ENCODE measurements around the gene DYRK1B. TPM values are rescaled to one million over a fixed set of nuclear protein-coding genes. Genes with fewer than 3 reads are reported as not detected.

Gene DYRK1B
- total and polyA plus RNA-seq, 5 donors from 2014 or later: 7.2 to 32.6 (median 10.9) TPM

DNA sequence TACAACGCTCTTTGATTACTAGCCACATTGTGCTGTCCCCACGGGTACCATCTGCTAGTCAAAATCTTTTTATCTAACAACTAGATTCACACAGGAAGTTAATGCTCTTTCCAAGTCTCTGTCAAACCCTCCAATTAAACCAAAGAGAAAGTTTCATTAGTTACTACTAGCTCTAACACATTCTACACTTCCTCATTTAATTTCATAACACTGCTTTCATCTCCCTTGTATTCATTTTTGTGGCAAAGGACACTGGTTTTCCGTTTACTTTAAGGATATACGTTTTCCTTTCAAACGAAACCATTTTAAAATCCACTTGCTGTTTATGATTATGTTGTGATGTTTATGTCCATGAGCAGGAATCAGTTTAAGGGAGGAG is 5.3 kb downstream of the DYRK1B start:
- no peaks in the 10 kb centered on the region for H3K27me3 ChIP-seq (ENCODE audit: control insufficient read depth, insufficient read depth, low read length)
- H3K9me3 Mint-ChIP-seq: no peaks in the 10 kb centered on the region
- peak overlapping the region in 2 of 4 donors; percentile 56 to 71 for H3K4me3 Mint-ChIP-seq
- ATAC-seq (ENCODE audit: low read depth in 2 of 2) (no peak), DNase-seq (no peak)
- peaks cover 29% of the 10 kb centered on the region for H3K36me3 ChIP-seq (ENCODE audit: control insufficient read depth, insufficient read depth, low read length)
- peaks cover 27% of the 10 kb centered on the region for H3K36me3 Mint-ChIP-seq
- peak overlapping the region in 2 of 3 donors; percentile 32 to 64 for H3K27ac Mint-ChIP-seq
- no peak overlapping the region for H3K4me3 ChIP-seq (ENCODE audit: low read depth, low read length)
- H3K27me3 Mint-ChIP-seq: no peaks in the 10 kb centered on the region
- H3K27ac ChIP-seq (ENCODE audit: insufficient read depth, low read length, poor library complexity, severe bottlenecking): no peak overlapping the region
- no peaks in the 10 kb centered on the region for H3K9me3 ChIP-seq (ENCODE audit: control insufficient read depth in 2 of 2, low read length in 2 of 2)
- H3K4me1 ChIP-seq (ENCODE audit: control insufficient read depth, insufficient read depth, low read length, poor library complexity, severe bottlenecking): peaks cover 37% of the 10 kb centered on the region
- peaks cover 5 to 29% (median 25%) of the 10 kb centered on the region in 4 donors for H3K4me1 Mint-ChIP-seq

DNA sequence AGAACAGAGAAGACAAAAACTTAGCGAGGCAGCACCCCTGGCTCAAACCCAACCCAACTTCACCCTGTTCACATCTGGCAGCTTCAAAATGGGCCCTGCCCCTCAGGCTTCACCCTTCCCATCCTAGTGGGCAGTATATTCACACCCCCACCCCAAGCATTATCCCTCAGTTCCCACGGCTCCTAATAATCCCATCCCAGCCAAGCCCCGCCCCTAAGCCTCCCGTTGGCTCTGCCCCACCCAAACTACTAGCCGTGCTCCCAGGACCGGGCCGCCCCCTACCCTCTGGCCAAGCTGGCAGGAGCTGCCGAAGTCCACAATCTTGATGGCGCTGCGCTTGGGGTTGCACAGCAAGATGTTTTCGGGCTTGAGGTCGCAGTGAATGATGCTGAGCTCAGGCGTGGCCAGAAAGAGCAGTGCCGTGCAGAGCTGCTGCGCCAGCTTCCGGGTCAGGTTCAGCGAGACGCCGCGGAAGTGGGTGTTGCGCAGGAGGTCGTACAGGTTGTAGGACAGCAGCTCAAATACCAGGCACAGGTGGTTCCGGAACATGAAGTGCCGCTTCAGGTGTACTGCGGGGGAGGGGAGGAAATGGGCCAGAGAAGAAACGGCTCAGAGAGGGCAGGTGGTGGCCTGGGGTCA is 5.8 kb downstream of the DYRK1B start:
- peaks cover 29% of the 10 kb centered on the region for H3K36me3 ChIP-seq (ENCODE audit: control insufficient read depth, insufficient read depth, low read length)
- H3K4me3 Mint-ChIP-seq: peak overlapping the region in 2 of 4 donors; percentile 56 to 71
- peaks cover 39% of the 10 kb centered on the region for H3K4me1 ChIP-seq (ENCODE audit: control insufficient read depth, insufficient read depth, low read length, poor library complexity, severe bottlenecking)
- no peaks in the 10 kb centered on the region for H3K9me3 Mint-ChIP-seq
- H3K4me3 ChIP-seq (ENCODE audit: low read depth, low read length): no peak overlapping the region
- no peak overlapping the region for H3K27ac ChIP-seq (ENCODE audit: insufficient read depth, low read length, poor library complexity, severe bottlenecking)
- no peaks in the 10 kb centered on the region for H3K9me3 ChIP-seq (ENCODE audit: control insufficient read depth in 2 of 2, low read length in 2 of 2)
- DNase-seq (no peak), ATAC-seq (ENCODE audit: low read depth in 2 of 2) (no peak)
- peak overlapping the region in 2 of 3 donors; percentile 32 to 44 for H3K27ac Mint-ChIP-seq
- no peaks in the 10 kb centered on the region for H3K27me3 ChIP-seq (ENCODE audit: control insufficient read depth, insufficient read depth, low read length)
- H3K36me3 Mint-ChIP-seq: peaks cover 27% of the 10 kb centered on the region
- H3K27me3 Mint-ChIP-seq: no peaks in the 10 kb centered on the region
- H3K4me1 Mint-ChIP-seq: peaks cover 5 to 29% (median 25%) of the 10 kb centered on the region in 4 donors

DNA sequence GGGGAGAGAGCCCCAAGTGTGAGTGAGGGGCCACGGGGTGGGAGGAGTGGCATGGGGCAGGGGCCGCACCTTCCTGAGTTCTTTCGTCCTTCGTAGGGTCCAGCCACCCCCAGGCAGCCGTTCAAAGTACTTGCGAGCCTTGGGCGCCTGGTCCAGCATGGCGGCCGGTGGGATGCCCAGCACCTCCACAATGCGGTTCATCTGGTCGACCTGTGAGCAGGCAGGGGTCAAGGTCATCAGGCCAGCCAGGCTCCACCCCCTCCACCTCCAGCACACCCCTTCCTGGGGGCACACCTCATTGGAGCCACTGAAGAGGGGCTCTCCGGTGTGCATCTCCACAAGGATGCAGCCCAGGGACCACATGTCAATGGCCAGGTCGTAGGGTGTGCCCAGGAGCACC is 6.7 kb downstream of the DYRK1B start:
- Histone ChIP-seq H3K9me3 (ENCODE audit: control insufficient read depth in 2 of 2, low read length in 2 of 2) (no peaks in the 10 kb centered on the region), H3K27ac (ENCODE audit: insufficient read depth, low read length, poor library complexity, severe bottlenecking) (no peak overlapping the region), H3K27me3 (ENCODE audit: control insufficient read depth, insufficient read depth, low read length) (no peaks in the 10 kb centered on the region), H3K4me1 (ENCODE audit: control insufficient read depth, insufficient read depth, low read length, poor library complexity, severe bottlenecking) (peaks cover 30% of the 10 kb centered on the region), H3K36me3 (ENCODE audit: control insufficient read depth, insufficient read depth, low read length) (peaks cover 29% of the 10 kb centered on the region), H3K4me3 (ENCODE audit: low read depth, low read length) (no peak overlapping the region)
- Mint-ChIP-seq H3K27me3 (no peaks in the 10 kb centered on the region), H3K36me3 (peaks cover 27% of the 10 kb centered on the region), H3K9me3 (no peaks in the 10 kb centered on the region), H3K27ac (no peak overlapping the region), H3K4me3 (no peak overlapping the region), H3K4me1 (peaks cover under 1 to 21% (median 17%) of the 10 kb centered on the region in 4 donors)
- ATAC-seq (ENCODE audit: low read depth in 2 of 2) (no peak), DNase-seq (no peak)

GRCh38 chr19:39826311-39826945 is 7.5 kb downstream of the DYRK1B start:
- no peak for ATAC-seq (ENCODE audit: low read depth in 2 of 2)
- Mint-ChIP-seq H3K9me3 (no peaks in the 10 kb centered on the region), H3K27ac (peak overlapping the region in 1 of 3 donors; percentile 83), H3K4me1 (peaks cover 0 to 16% (median 13%) of the 10 kb centered on the region in 4 donors), H3K36me3 (peaks cover 27% of the 10 kb centered on the region), H3K27me3 (no peaks in the 10 kb centered on the region), H3K4me3 (peak overlapping the region in 1 of 4 donors; percentile 88)
- H3K27ac ChIP-seq (ENCODE audit: insufficient read depth, low read length, poor library complexity, severe bottlenecking): no peak overlapping the region
- H3K9me3 ChIP-seq (ENCODE audit: control insufficient read depth in 2 of 2, low read length in 2 of 2): no peaks in the 10 kb centered on the region
- peaks cover 29% of the 10 kb centered on the region for H3K36me3 ChIP-seq (ENCODE audit: control insufficient read depth, insufficient read depth, low read length)
- no peak overlapping the region for H3K4me3 ChIP-seq (ENCODE audit: low read depth, low read length)
- no peaks in the 10 kb centered on the region for H3K27me3 ChIP-seq (ENCODE audit: control insufficient read depth, insufficient read depth, low read length)
- no peak for DNase-seq
- H3K4me1 ChIP-seq (ENCODE audit: control insufficient read depth, insufficient read depth, low read length, poor library complexity, severe bottlenecking): peaks cover 22% of the 10 kb centered on the region

GRCh38 chr19:39825531-39826076 is 8.4 kb downstream of the DYRK1B start:
- Histone ChIP-seq H3K36me3 (ENCODE audit: control insufficient read depth, insufficient read depth, low read length) (peaks cover 23% of the 10 kb centered on the region), H3K4me1 (ENCODE audit: control insufficient read depth, insufficient read depth, low read length, poor library complexity, severe bottlenecking) (peaks cover 20% of the 10 kb centered on the region), H3K9me3 (ENCODE audit: control insufficient read depth in 2 of 2, low read length in 2 of 2) (no peaks in the 10 kb centered on the region), H3K27ac (ENCODE audit: insufficient read depth, low read length, poor library complexity, severe bottlenecking) (no peak overlapping the region), H3K27me3 (ENCODE audit: control insufficient read depth, insufficient read depth, low read length) (no peaks in the 10 kb centered on the region), H3K4me3 (ENCODE audit: low read depth, low read length) (no peak overlapping the region)
- no peak for ATAC-seq (ENCODE audit: low read depth in 2 of 2)
- H3K9me3 Mint-ChIP-seq: no peaks in the 10 kb centered on the region
- H3K27me3 Mint-ChIP-seq: no peaks in the 10 kb centered on the region
- no peak overlapping the region for H3K27ac Mint-ChIP-seq
- peaks cover 23% of the 10 kb centered on the region for H3K36me3 Mint-ChIP-seq
- DNase-seq: no peak
- no peak overlapping the region for H3K4me3 Mint-ChIP-seq
- peaks cover 0 to 9% (median 7%) of the 10 kb centered on the region in 4 donors for H3K4me1 Mint-ChIP-seq

DNA sequence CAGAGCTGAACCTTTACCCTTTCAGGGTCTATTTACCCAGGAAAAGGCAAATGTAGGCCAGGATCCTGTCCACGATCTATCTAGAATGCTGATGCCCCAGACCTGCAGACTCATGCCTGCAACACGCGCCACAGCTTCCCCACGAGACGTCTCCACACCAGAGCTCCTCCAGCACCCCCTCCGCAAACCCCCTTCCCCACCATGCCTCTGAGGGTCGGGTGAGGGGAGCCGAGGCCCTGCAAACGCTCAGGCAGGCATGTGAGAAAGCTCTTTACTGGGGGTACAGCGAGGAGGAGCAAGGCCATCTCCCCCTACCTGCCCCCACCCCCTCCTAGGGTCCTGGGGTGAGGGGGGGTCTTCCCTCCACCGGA is 8.9 kb downstream of the DYRK1B start:
- H3K36me3 Mint-ChIP-seq: peaks cover 28% of the 10 kb centered on the region
- no peaks in the 10 kb centered on the region for H3K27me3 Mint-ChIP-seq
- H3K27ac Mint-ChIP-seq: no peak overlapping the region
- Histone ChIP-seq H3K4me3 (ENCODE audit: low read depth, low read length) (peak overlapping the region; percentile 71), H3K36me3 (ENCODE audit: control insufficient read depth, insufficient read depth, low read length) (peaks cover 18% of the 10 kb centered on the region), H3K4me1 (ENCODE audit: control insufficient read depth, insufficient read depth, low read length, poor library complexity, severe bottlenecking) (peaks cover 20% of the 10 kb centered on the region), H3K9me3 (ENCODE audit: control insufficient read depth in 2 of 2, low read length in 2 of 2) (no peaks in the 10 kb centered on the region), H3K27me3 (ENCODE audit: control insufficient read depth, insufficient read depth, low read length) (no peaks in the 10 kb centered on the region), H3K27ac (ENCODE audit: insufficient read depth, low read length, poor library complexity, severe bottlenecking) (peak overlapping the region; percentile 70)
- peaks cover 0 to 9% (median 7%) of the 10 kb centered on the region in 4 donors for H3K4me1 Mint-ChIP-seq
- ATAC-seq (ENCODE audit: low read depth in 2 of 2) (no peak), DNase-seq (no peak)
- no peak overlapping the region for H3K4me3 Mint-ChIP-seq
- no peaks in the 10 kb centered on the region for H3K9me3 Mint-ChIP-seq

DNA sequence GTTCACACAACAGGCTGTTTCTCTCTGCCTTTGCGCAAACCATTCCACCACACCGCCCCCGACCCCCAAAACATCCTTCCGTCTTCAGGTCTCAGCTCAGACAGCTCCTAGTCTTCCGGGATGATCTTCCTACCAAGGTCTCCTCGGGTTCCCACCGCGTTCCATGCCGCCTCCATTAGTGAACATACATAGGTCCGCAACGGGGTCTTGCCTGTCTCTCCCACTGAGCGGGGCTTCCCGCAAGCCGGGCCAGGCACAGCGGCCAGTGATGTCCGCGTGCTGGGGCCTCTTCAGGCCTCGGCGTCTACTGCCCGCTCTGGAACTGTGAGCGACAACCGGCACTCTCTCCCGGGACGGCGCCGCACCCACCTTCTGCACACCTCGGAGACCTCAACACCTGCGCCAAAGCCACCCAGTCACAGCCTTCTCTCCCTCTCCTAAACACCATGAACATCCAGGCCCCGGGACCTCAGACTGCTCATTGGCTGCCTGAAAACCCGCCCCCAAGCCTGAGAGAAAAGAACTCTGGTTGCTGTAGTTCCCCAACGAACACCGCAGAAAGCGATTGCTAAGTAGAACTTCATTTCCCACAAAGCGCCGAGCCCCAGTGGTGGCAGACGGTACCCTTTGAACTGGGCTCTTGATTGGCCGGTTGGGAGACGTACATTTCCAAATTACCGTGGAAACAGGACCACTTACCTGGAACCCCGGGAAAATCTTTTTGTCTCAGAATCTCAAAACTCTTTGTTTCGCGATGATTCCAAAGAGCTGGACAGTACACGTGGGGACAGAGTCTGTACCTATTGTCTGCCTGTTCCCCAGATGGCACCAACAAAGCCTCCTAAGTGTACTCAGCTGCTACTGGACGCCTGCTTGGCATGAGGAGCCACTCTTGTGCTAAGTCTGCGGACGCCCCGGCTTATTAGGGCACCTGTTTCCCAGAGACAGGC is 9.5 kb downstream of the DYRK1B start:
- no peaks in the 10 kb centered on the region for H3K9me3 Mint-ChIP-seq
- H3K4me3 Mint-ChIP-seq: no peak overlapping the region
- Histone ChIP-seq H3K27me3 (ENCODE audit: control insufficient read depth, insufficient read depth, low read length) (no peaks in the 10 kb centered on the region), H3K4me1 (ENCODE audit: control insufficient read depth, insufficient read depth, low read length, poor library complexity, severe bottlenecking) (peaks cover 20% of the 10 kb centered on the region), H3K4me3 (ENCODE audit: low read depth, low read length) (peak overlapping the region; percentile 71), H3K36me3 (ENCODE audit: control insufficient read depth, insufficient read depth, low read length) (peaks cover 11% of the 10 kb centered on the region), H3K27ac (ENCODE audit: insufficient read depth, low read length, poor library complexity, severe bottlenecking) (peak overlapping the region; percentile 70), H3K9me3 (ENCODE audit: control insufficient read depth in 2 of 2, low read length in 2 of 2) (no peaks in the 10 kb centered on the region)
- peaks cover 0 to 14% (median 9%) of the 10 kb centered on the region in 4 donors for H3K4me1 Mint-ChIP-seq
- DNase-seq (peak; percentile 85 to 96 (median 88)), ATAC-seq (ENCODE audit: low read depth in 2 of 2) (peak; percentile 97 to 99)
- no peaks in the 10 kb centered on the region for H3K27me3 Mint-ChIP-seq
- peaks cover 24% of the 10 kb centered on the region for H3K36me3 Mint-ChIP-seq
- H3K27ac Mint-ChIP-seq: no peak overlapping the region

All from CD4-positive, CD25-positive, alpha-beta regulatory T cell (primary cell).